ENCODE data around the gene RNASE13. TPM values are rescaled to one million over a fixed set of nuclear protein-coding genes. Genes with fewer than 3 reads are reported as not detected.
A peak's percentile ranks its signal among the peaks of the same experiment; 100 is the strongest.
"Not testable (repeated sequence)": the region's sequence is repeated elsewhere in the genome, so short reads cannot be mapped to it uniquely, and the experiment has no call there.

The RNASE13 gene
- total RNA-seq, 1 experiment from 2014 or later, result not detected

- no peak for DNase-seq (ENCODE audit: low spot score)
These were observed 8.3 kb upstream of the RNASE13 start for GRCh38 chr14:21042918-21043317.

GRCh38 chr14:21041676-21042433 is 7.2 kb upstream of the RNASE13 start, which contains the start of gene RNASE7:
Gene RNASE7 (plus strand): TSS chr14:21042362. CDS start chr14:21042993, 631 bp downstream.
- peak; percentile 52 for DNase-seq (ENCODE audit: low spot score)

GRCh38 chr14:21040941-21041340 is 6.3 kb upstream of the RNASE13 start:
- DNase-seq (ENCODE audit: low spot score), result not testable (repeated sequence)

- DNase-seq (ENCODE audit: low spot score), result no peak
These were observed 5.8 kb upstream of the RNASE13 start for GRCh38 chr14:21040370-21040925.

GRCh38 chr14:21039585-21040369 is 5.2 kb upstream of the RNASE13 start:
- peak; percentile 27 for DNase-seq (ENCODE audit: low spot score)

- DNase-seq (ENCODE audit: low spot score), result no peak
These were observed 4.1 kb upstream of the RNASE13 start for GRCh38 chr14:21038441-21039422.

GRCh38 chr14:21037156-21037555 is 2.5 kb upstream of the RNASE13 start:
- DNase-seq (ENCODE audit: low spot score), result no peak

GRCh38 chr14:21036751-21037150 is 2.1 kb upstream of the RNASE13 start:
- DNase-seq (ENCODE audit: low spot score), result no peak

GRCh38 chr14:21033133-21033698 is 1.4 kb downstream of the RNASE13 start:
- DNase-seq (ENCODE audit: low spot score), result no peak

GRCh38 chr14:21032326-21033132 is 2.1 kb downstream of the RNASE13 start:
- no peak for DNase-seq (ENCODE audit: low spot score)

GRCh38 chr14:21030531-21030930 is 4.1 kb downstream of the RNASE13 start:
- no peak for DNase-seq (ENCODE audit: low spot score)

GRCh38 chr14:21029917-21030316 is 4.7 kb downstream of the RNASE13 start, which contains the start of gene TPPP2:
Gene TPPP2 (plus strand): TSS chr14:21030217. CDS start chr14:21030582, 365 bp downstream.
- DNase-seq (ENCODE audit: low spot score), result no peak

- DNase-seq (ENCODE audit: low spot score), result no peak
These were observed 7.7 kb downstream of the RNASE13 start for GRCh38 chr14:21026988-21027315.

- DNase-seq (ENCODE audit: low spot score), result no peak
These were observed 8.2 kb downstream of the RNASE13 start for GRCh38 chr14:21026274-21026987.

- DNase-seq (ENCODE audit: low spot score), result no peak
These were observed 9.0 kb downstream of the RNASE13 start for GRCh38 chr14:21025371-21026273.

- no peak for DNase-seq (ENCODE audit: low spot score)
These were observed 9.8 kb downstream of the RNASE13 start, which contains the start of gene NDRG2 for GRCh38 chr14:21024585-21025370. Gene NDRG2 (minus strand): TSS chr14:21025061. CDS start chr14:21023315, 1,746 bp downstream.

GRCh38 chr14:21023817-21024584 is 10.6 kb downstream of the RNASE13 start:
- DNase-seq (ENCODE audit: low spot score), result no peak

Data from A172 (cell line).